Thyroid gland (tissue), 4 donors: ENCODE data around the gene EPB41L5. TPM values are rescaled to one million over a fixed set of nuclear protein-coding genes. Genes with fewer than 3 reads are reported as not detected.

Experiments
- DNase-seq, 2 donors: peaks; one replicate each; pipeline ENCODE4 v3.0.0-alpha.2; 2019
- H3K27ac ChIP-seq, 3 donors: fragments of 200-600 bp; sonication (generic); 1 replicate in 2 of 3; 2 replicates in 1 of 3; pipeline ENCODE4 v1.5.1; 2016 to 2019; ENCODE audit warnings: mild to moderate bottlenecking in 1 of 3, moderate library complexity in 1 of 3
- H3K27me3 ChIP-seq: fragments of 200-600 bp; sonication (generic); one replicate; pipeline ENCODE4 v1.5.1; 2019
- H3K36me3 ChIP-seq, 2 donors: fragments of 200-600 bp; sonication (generic); one replicate each; pipeline ENCODE4 v1.5.1; 2016 to 2019
- H3K4me1 ChIP-seq, 2 donors: fragments of 200-600 bp; sonication (generic); one replicate each; pipeline ENCODE4 v1.5.1; 2017 to 2019
- H3K4me3 ChIP-seq, 3 donors: fragments of 200-600 bp; sonication (generic); replicated peaks in 1 of 3; 1 replicate in 2 of 3; 2 replicates in 1 of 3; pipeline ENCODE4 v1.5.1; 2016; ENCODE audit warnings: mild to moderate bottlenecking in 1 of 3
- H3K9me3 ChIP-seq: fragments of 200-600 bp; sonication (generic); one replicate; pipeline ENCODE4 v1.5.1; 2017
- CTCF ChIP-seq, 6 experiments: fragments of 200-600 bp in 3 of 6; fragments of 450-650 bp in 3 of 6; sonication (generic) in 3 of 6; IDR thresholded peaks; one replicate each; pipeline ENCODE4 v1.5.1; 2016 to 2019; ENCODE audit warnings: antibody characterized with exemption in 6 of 6, mild to moderate bottlenecking in 2 of 6, inconsistent platforms in 1 of 6, moderate library complexity in 1 of 6
- POLR2A ChIP-seq, 2 donors: fragments of 450-650 bp; IDR thresholded peaks; one replicate each; pipeline ENCODE4 v1.6.1; 2017; ENCODE audit warnings: antibody characterized with exemption in 2 of 2, mild to moderate bottlenecking in 2 of 2, moderate library complexity in 1 of 2
- WGBS, 2 donors: methylation state at CpG; one replicate each; pipeline ENCODE4 v1.1.5; 2017; 5-methylcytosine and 5-hydroxymethylcytosine counted together
- intact Hi-C: fragments of 100-400 bp; cut with DNase I; formaldehyde crosslinking; loops from one replicate; pipeline ENCODE4 v1.15.1; 2023
- total RNA-seq, 4 donors: library from RNA; depleted of rRNA; stranded (reverse); fragments of >200 nt; gene quantifications; one replicate each; pipeline ENCODE4 v1.2.3, GENCODE V29; 2016

The EPB41L5 gene
- total RNA-seq, 4 donors from 2014 or later = 82.2 to 126 (median 116) TPM

- DNase-seq = no peak
- intact Hi-C loops = no loop called here
- peak overlapping the region; percentile 49 to 79 (median 61) for H3K27ac ChIP-seq
These were observed 95.9 kb downstream of the EPB41L5 start for GRCh38 chr2:120108749-120109148.

GRCh38 chr2:120109186-120110061 is 96.5 kb downstream of the EPB41L5 start:
- Histone ChIP-seq H3K27ac (peak overlapping the region in 2 of 3 donors; percentile 61 to 79), H3K27me3 (no peaks in the 10 kb centered on the region), H3K9me3 (no peaks in the 10 kb centered on the region), H3K4me1 (peaks cover 31 to 46% of the 10 kb centered on the region in 2 donors), H3K36me3 (no peaks in the 10 kb centered on the region), H3K4me3 (no peak overlapping the region)
- WGBS, 2 donors = 84 to 87% methylated on average over 3 of the region's 3 CpGs
- intact Hi-C loops = no loop called here
- no peak for DNase-seq
- peak in 4 of 6 experiments; percentile 32 to 50 (median 45) for TF ChIP-seq CTCF (IDR thresholded peaks at IDR 0.05)
- TF ChIP-seq POLR2A (IDR thresholded peaks at IDR 0.05) = no peak

More at GRCh38 chr2:120108749-120109148, 95.9 kb downstream of the EPB41L5 start:
- TF ChIP-seq POLR2A (IDR thresholded peaks at IDR 0.05) = no peak
- no peak for TF ChIP-seq CTCF (IDR thresholded peaks at IDR 0.05)
- 96 to 98% methylated on average over 1 of the region's 1 CpG for WGBS, 2 donors
- Histone ChIP-seq H3K4me3 (no peak overlapping the region), H3K36me3 (peaks cover 0 to 3% of the 10 kb centered on the region in 2 donors), H3K4me1 (peaks cover 35 to 52% of the 10 kb centered on the region in 2 donors), H3K9me3 (no peaks in the 10 kb centered on the region), H3K27me3 (no peaks in the 10 kb centered on the region)

- intact Hi-C loops = no loop called here
- Histone ChIP-seq H3K4me1 (peaks cover 31 to 42% of the 10 kb centered on the region in 2 donors), H3K27ac (no peak overlapping the region), H3K4me3 (no peak overlapping the region), H3K36me3 (no peaks in the 10 kb centered on the region), H3K9me3 (no peaks in the 10 kb centered on the region), H3K27me3 (no peaks in the 10 kb centered on the region)
- no peak for DNase-seq
- 94 to 97% methylated on average over 3 of the region's 3 CpGs for WGBS, 2 donors
- TF ChIP-seq POLR2A (IDR thresholded peaks at IDR 0.05) (no peak), CTCF (IDR thresholded peaks at IDR 0.05) (peak in 1 of 6 experiments; percentile 2)
These were observed 97.1 kb downstream of the EPB41L5 start for GRCh38 chr2:120110062-120110362.

- H3K36me3 ChIP-seq = no peaks in the 10 kb centered on the region
- H3K4me1 ChIP-seq = peaks cover 31 to 37% of the 10 kb centered on the region in 2 donors
- H3K27ac ChIP-seq = no peak overlapping the region
- no peaks in the 10 kb centered on the region for H3K27me3 ChIP-seq
- DNase-seq = no peak
- 85 to 88% methylated on average over 6 of the region's 6 CpGs for WGBS, 2 donors
- H3K9me3 ChIP-seq = no peaks in the 10 kb centered on the region
- intact Hi-C loops = no loop called here
- no peak overlapping the region for H3K4me3 ChIP-seq
- TF ChIP-seq CTCF (IDR thresholded peaks at IDR 0.05) (no peak), POLR2A (IDR thresholded peaks at IDR 0.05) (no peak)
These were observed 97.6 kb downstream of the EPB41L5 start for GRCh38 chr2:120110507-120110906.

GRCh38 chr2:120111193-120111592 is 98.3 kb downstream of the EPB41L5 start:
- H3K36me3 ChIP-seq = no peaks in the 10 kb centered on the region
- H3K27ac ChIP-seq = no peak overlapping the region
- H3K27me3 ChIP-seq = no peaks in the 10 kb centered on the region
- intact Hi-C loops = no loop called here
- no peak for DNase-seq
- TF ChIP-seq POLR2A (IDR thresholded peaks at IDR 0.05) (no peak), CTCF (IDR thresholded peaks at IDR 0.05) (no peak)
- WGBS, 2 donors = 93 to 96% methylated on average over 5 of the region's 5 CpGs
- H3K9me3 ChIP-seq = no peaks in the 10 kb centered on the region
- peaks cover 31 to 32% of the 10 kb centered on the region in 2 donors for H3K4me1 ChIP-seq
- no peak overlapping the region for H3K4me3 ChIP-seq
